Limb (tissue), 2 donors: ENCODE results near the gene AMER2.
"Not testable (repeated sequence)": the region's sequence is repeated elsewhere in the genome, so short reads cannot be mapped to it uniquely, and the experiment has no call there.

Experiments
- DNase-seq, 2 donors: peaks; one replicate each; pipeline ENCODE4 v3.0.0-alpha.2; 2016; ENCODE audit errors: extremely low spot score in 2 of 2

The AMER2 gene

DNA sequence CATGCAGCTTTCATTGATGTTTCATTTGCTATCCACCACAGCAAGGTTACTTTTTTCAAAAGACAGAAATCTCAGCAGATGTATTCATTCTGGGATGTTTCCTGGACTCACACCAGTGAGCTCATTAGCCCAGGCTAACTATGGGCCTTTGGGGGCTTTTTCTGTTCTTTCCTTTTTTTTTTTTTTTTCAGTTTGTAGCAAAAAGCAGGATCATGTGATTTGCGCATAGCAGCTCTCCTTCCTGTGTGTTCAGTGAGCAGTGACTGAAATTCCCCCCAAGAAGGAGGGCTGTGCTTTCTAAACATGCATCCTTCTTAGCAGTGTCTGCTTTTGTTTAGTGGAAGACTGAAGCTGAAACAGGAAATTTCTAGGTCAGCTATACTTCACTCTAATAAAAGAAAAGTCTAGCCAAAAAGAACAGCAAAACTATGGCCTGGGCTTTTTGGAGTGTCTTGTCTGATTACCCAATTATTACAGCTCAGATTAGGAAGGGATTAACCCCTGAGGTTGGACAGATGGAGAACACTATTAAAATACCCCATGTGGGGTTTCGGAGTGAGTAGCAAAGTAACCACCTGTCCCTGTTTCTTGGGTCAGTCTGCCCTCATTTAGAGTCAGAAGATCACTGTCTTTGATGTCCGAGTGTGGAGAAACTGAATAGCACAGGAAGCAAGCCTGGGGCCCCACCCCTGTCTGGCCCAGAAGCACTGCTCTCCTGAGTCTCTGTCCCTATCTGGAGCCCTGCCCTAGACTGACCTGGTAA lies 8.9 kb upstream of the AMER2 start:
- no peak for DNase-seq

DNA sequence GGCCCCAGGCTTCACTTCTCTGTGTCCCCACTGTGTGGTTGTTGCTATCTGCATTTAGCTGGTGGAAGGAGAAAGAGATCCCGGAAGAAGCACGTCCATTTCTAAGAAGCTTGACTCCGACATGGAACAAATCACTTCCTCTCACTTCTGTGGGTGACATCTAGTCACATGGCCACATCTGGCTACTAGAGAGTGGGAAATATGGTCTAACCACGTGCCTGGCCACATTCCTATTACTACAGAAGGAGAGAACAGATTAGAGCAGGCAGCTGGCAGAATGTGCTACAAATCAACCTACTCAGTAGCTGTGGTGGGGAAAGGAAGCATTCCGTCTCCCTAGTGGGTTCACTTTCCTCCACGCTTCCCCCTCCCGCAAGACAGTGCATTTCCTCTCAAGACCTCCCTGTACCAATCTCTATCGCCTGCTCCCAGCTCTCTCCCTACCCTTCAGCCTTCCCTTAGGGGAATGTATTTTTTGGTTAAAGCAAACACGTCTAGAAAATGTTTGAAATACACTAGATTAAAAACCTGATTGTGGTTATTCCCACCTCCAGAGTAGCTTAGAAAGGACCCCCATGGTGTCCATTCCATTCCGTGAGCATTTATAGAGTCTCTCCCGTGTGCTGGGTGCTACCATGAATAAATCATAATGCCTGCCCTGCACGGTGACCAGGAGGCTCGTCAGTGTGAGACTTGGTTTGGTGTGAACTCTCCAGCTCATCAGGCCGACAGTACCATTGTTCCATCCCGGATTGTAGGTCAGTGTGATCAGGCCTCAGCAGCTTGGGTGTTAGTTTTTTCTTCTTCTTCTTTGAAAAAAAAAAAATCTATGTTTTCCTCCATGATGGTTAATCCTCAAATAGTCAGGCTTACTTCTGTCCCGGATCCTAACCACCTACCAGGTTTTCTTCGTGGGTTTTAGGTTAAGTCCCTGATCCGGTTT lies 8.0 kb upstream of the AMER2 start:
- DNase-seq: no peak

DNA sequence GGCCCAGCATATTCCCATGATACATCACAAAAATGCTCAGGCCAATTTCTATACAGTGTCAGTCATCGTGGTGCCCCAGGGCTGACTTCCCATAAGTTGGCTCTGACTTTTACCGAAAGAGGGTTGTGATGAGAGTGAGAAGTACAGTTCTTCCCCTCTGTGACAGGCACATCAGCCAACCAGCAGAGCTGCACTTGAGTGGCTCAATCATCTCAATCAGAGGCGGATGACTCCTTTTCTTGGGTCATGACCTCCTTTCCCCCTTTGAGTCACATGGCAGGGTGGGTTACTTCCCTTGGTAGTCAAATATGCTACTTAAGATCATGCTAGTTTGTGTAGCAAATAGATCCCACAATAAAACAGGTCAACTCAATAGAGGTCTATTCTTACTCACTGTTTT lies 6.9 kb upstream of the AMER2 start:
- DNase-seq: no peak

DNA sequence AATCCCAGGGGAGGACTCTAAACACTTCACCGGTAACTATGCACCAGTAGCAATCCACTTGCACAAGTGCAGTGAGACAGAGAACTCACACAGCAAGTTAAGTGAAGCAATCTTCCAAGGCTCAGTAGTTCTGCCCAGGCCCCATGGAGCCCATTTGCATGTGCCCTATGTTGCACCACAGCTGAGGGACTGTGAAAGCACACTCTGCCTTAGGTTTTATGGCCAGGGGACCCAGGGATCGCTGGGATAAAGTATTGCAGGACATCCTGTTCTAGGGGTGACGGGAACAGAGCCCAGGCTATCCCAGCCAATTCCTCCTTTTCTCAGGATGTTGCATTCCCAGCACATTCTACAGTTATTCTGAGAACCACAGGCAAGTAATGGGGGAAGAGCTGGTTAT lies 6.0 kb upstream of the AMER2 start:
- DNase-seq: no peak

DNA sequence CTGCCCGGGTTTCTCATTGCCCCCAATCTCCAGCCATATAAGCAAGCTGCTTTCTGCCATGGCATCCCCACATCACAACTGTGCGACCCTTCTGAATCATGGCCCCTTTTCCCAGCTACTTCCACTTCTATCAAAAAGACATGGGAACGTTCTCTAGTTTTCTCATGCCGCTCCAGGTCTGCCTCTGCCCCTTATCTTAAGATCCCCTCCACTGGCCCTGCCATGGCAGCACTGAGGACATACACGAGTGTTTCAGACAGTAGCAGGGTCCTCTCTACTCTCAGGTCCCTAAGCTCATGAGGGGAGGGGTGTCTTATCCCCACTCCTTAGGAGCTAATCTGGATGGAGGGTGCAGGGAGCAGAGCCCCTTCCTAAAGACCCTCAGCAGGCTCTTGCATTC lies 5.5 kb upstream of the AMER2 start:
- DNase-seq: no peak

DNA sequence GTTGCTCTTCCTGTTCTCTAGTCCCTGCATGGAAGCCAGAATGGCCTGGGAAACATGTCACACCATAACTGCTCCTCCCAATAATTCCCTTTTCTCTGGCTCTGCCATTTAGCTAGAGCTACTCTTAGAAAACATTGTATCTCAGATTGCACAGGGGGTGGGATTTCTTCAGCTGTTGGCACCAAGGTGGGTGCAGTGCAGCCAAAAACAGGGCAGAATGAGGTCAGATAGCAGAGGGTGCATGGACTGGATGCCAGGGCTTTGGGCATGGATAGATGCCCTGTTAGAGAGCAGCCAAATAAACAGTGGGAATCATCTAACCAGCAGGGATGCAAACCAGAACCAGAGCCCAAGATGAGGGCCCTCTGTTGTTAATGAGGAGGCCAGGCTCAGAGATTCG lies 4.9 kb upstream of the AMER2 start:
- DNase-seq: no peak

DNA sequence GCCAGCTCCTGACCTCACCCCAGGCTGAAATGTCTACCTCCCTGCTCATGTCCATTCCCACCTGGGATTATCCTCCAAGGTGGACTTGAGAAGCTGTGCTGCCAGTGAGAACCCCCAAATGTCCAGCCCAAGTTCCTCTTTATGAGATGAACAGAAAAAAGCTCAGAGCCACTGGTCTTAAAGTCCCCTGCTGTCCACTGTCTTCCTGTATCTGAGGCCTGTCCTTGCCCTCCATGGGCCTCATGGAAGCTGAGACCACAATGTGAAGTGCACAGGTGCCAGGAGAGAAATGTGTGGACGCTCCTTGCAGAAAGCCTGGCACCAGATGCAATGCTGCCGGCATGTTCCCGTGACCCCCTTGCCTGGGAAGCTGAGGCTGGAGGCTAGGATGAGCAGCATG lies 3.3 kb upstream of the AMER2 start:
- no peak for DNase-seq

DNA sequence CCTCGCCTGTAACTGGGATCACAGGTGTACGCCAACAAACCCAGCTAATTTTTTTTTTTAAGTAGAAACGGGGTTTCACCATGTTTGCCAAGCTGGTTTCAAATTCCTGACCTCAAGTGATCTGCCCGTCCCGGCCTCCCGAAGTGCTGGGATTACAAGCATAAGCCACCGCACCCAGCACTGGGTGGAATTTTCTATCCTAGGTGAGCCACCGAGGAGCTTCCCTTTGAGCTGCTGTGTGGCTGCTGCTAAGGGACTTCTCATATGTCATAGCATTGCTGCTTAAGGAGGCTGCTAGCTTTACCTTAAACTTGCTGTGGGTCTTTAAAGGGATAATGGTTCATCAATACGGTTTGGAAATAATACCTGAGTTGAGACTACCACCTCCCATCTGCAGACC lies 2.9 kb upstream of the AMER2 start:
- no peak for DNase-seq

DNA sequence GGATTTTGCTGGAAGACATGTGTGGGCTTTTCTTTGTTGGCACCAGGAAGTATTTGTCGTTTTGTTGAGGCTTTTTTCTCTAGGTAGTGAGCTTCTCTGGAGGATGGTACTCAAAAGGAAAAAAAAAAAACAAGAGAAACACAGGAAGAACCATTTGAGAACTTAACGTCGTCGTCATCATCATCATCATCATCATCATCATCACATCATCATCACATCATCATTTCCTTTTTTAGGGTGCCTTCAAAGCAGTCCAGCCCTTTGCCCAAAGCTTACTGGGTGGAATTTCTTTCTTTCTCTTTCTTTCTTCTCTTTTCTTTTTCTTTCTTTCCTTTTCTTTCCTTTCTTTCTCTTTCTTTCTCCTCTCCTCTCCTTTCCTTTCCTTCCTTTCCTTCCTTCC lies 2.2 kb upstream of the AMER2 start:
- no peak for DNase-seq

DNA sequence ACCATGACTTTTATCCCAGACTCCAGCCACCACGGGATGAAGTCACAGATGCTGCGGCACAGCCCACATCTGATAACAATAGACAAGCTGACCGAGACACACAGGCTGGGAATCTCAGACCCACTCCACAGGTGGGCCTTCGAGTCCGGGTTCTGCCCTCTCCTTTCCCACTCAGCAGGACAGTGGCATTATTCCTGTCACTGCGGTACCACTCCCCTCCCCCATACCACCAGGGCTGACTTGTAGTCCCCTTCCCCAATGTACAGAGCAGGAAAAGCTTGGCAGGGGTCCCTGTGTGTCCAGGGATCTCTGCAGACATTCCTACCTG lies 179 bp upstream of the AMER2 start:
- DNase-seq: peak in 1 of 2 donors; percentile 49

DNA sequence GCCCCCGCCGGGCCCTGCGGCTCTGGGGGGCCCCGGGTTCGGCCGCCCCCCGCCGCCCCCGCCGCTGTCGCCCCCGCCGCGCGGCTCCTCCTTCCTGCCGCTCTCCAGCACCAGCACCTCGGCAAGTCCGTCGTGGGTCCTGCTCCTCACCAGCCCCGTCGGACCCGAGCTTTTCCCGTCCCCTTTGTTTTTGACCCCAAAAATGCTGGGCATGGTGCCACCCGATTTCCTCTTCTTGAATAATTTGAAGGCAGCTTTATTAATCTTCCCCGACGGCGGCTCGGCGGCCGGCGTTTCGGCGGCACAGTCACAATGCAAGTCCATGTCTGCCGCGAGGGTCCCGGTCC lies 945 bp downstream of the AMER2 start:
- no peak for DNase-seq

DNA sequence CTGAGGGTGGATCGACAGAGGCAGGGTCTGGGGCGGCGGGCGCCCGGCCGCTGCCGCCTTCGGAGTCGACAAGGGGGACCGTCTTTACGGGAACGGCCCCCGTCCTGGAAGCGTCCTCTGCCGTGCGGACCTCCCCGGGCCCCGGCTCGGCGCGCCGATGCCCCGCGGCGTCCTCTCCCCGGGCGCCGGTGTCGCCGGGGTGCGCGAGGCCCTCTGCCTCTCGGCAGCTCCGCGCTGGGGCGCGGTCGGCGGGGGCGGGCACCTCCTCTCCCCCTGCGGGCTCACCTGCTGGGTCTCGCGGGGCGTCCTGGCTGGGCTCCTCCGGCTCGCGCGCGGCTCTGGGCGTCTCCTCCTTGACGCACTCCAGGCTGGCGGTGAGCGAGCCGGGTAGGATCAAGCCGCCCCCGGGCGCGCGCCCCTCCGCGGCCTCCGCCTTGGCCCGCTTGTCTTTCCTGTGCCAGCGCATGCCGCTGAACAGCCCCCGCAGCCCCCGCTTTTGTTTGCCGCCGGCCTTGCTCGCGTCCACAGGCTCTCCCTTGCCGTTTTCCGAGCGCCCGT lies 1.5 kb downstream of the AMER2 start:
- DNase-seq: peak in 1 of 2 donors; percentile 74

DNA sequence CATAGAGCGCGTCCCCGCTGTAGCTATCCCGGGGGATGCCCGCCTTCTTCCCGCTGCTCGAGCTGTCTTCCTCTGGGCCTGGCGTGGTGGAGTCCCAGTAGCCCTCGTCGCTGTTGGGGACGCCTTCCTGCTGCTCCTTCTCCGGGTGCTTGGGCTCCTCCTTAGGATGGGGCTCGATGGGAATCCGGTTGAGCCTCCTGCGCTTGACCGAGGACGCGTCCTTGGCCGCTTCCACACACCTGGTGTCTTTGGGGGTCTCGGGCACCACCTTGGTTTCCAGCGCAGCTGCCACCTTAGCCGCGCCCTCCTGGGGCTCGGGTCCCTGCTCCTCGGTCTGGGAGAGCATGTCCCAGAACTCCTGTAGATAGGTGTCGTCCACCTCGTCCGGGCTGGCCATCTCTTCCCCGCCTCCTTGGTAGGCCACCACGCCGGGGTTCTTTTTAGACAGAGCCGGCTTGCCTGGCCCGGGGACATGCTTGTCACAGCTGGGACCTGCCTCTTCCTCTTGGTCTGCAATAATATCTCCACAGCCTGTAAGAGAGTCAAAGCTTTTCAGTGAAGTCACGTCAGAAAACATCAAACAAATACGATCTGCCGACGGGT lies 2.0 kb downstream of the AMER2 start:
- no peak for DNase-seq

DNA sequence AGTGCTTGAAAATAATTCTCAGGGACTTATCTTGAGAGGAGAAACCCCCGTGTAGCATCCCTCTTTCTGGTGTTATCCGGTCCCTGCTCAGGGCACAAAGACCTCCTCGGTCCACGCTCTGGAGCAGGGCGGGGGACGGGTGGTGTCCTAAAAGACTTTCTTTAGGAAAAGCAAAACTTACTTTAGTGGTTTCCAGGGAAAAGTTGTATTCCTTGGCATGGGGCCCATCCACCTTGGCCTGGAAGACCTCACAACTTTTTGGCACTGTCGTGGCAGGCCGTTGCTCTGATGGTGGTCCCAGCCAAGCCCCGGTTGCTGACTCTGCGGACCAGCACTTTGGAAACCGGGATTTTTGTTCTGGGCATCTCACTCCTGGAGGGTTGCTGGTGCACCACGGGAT lies 2.7 kb downstream of the AMER2 start:
- peak in 1 of 2 donors; percentile 49 for DNase-seq

DNA sequence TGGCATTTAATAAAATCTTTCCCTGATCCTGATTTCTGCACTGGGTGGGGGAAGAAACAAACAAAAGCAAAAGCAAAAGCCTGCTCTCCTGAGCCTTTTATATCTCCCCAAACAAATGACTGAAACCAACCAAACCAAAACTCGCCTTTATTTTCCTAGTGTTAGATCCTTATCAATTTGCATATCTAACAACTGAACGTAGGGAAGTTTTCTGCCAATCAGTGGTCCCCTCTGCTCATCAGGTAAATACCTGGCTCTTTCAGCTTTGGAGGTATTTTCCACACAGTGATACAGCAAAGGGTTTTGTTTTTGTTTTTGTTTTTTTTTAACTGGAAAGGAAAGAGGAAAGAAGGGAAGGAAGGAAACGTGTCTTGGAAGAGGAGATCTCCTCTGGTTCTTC lies 3.3 kb downstream of the AMER2 start:
- no peak for DNase-seq

DNA sequence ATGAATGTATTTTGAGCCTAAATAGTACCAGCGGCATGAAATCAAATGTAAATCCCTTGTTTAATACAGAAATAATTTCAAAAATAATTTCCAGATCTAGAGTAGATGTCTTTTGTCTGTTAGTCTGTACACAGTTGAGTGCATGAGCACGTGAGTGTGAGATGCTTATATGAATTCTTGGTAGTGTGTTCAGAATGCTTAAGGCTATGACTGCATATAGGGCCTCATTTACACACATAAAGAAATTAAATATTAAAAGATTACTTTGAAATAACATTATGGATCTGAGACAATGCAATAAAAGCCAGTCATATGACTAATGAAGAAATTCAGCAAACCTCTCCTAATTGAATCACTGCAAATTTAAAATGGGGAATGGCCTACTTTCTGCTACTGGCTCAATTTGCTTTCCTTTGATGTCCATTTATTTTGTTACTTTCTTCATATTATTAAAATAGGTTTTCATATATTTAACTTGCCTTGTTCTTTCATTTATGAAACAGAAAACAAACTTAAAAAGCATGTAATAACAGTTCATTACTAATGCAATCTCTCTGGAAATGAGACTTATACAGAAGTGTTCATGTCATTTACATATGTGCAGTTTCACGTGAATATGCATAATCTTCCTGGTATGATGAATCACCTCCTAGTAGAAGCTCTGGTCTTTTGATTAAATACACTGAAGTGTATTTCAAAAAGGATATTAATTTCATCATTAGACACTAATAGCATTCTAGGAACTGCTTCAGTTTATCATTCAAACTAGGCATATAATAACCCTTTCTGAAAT lies 4.5 kb downstream of the AMER2 start:
- no peak for DNase-seq

DNA sequence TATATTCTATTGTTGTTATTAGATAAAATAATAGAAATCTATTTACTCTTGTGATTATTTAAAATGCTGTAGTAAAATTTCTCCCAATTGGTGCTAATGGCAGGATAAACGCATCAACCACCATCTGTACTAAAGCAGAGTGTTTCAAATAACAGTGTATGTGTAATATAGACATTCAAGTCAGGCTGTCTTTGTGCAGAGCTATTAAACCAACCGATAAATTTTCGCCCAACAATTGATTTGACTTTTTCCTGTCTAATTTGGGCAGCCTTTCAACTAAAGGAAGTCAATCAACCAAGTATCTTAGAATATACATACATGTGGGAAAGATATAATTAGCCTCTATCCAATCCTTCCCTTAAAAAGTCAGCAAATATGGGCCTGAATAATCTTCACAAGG lies 5.8 kb downstream of the AMER2 start:
- DNase-seq: no peak

DNA sequence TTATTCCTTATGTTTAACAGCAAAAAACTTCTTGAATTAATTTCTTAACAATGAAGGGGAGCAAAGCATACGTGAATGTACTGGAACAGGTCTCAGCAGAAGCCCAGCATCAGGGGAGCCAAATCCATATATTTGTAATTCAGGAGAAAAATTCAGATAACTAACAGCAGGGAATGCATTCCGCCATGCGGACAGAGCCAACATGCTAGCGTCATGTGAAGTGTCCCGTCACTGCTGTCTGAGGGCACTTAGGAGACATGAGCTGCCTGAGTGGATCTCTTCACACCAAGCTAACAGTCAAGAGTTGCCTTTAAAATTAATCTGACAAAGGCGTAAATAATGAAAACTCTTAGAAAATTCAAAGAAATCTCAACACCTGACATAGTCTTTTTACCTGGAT lies 6.4 kb downstream of the AMER2 start:
- no peak for DNase-seq

DNA sequence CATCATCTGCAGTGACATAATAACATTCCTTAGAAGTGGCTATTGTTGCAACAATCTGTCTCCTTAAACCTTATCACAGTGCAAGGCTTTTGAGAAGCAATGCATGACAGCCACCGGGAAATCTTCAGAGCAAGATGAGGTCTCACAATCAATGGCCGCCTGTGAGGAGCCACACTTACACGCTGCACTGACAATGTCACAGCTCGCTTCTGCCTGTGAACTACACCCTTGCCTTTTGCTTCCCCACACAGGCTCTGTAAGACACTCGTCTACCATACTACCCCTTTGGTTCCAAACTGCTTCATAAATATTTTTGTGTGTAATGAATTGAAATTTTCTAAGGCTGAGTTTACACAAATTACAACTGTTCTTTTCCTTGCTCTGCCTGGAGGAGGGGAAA lies 6.9 kb downstream of the AMER2 start:
- not testable (repeated sequence) for DNase-seq

DNA sequence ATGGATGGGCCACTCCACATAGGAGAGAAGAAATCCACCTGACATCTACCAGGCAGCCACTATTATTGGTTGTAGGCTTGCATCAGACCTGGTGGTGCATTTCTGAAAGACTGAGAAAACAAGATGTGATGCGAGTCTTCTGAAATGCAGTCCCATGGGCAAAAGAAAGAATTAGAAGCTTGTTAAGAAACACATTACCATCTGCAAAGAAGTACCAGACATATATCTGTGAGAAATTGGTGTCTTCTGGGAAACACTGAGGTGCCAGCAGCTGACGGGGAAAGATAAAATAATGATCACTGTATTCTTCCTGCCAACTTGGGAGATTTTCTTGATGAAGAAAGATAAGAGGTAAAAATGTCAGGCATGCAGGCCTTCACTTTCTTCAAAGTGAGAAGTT lies 14.4 kb downstream of the AMER2 start:
- DNase-seq: no peak

DNA sequence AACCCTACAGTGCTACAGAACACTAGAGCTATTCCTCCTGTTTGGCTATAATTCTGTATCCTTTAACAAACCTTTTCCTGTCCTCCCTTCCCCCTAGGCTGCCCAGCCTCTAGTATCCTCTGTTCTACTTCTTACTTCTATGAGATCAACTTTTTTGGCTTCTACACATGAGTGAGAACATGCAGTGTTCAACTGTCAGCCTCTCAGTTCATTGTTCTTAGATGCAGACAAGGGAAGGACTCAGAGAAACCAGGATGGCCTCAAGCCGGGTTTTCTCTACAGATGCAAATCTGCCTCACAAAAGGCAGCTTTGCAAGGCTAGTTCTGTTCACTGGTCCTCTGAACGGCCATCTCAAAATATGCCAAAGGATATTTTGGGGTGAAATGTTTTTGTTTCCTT lies 18.4 kb downstream of the AMER2 start:
- no peak for DNase-seq
